SK-N-MC (cell line): ENCODE measurements around the gene LRP5.

Experiments used
- EZH2 ChIP-seq: fragments of 200-600 bp; sonication (generic); IDR thresholded peaks from one replicate; pipeline ENCODE4 v1.6.1; 2017; ENCODE audit warnings: antibody characterized with exemption
- POLR2AphosphoS5 ChIP-seq: IDR thresholded peaks from 2 replicates; pipeline ENCODE4 v1.6.1; 2012; ENCODE audit warnings: mild to moderate bottlenecking, low read depth, low read length, borderline replicate concordance

DNA sequence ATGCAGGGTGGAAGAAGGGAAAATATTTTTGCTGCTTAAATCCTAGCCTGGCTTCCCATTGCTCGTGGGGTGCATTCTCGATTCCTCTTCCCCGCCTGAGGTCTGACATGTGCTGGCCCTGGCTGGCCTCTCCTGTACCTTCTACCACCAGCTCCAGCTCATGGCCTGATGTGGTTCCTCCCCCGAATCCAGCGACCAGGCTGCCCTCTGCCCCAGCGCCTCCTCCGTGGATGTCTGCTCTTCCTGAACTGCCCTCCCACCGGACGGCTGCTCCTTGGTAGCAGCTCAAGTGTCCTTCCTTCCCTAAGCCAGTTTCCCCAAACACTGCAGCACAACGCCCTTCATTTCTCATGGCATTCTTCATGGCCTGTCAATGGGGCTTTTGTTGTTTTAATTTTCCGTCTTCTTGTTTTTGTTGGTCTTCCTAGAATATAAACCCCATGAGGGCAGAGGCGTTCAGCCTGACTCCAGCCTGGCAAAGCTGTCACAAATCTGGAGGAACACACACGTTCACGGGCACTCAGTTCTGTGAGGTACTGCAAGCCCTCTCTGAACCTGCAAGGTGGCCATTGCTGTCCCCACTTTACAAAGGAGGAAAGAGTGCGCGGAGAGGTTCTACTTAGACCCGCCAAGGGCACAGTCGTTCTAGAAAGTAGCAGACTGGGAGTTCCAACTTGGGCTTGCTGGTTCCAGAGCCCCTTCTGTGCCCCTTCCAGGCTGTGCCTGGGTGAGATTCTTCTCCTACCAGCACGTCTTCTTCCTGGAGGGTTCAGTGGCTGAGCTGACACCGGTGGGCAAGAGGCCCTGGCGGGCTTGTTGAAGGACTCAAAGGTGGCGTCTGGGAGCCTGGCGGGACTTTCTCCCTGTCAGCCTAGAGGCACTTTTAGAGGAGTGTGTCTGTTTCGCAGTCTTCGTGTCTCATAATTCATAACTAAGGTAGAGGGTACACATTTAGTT, 953 bp upstream of the LRP5 start:
- TF ChIP-seq POLR2AphosphoS5 (no peak), EZH2 (no peak)
